SK-N-MC (cell line): ENCODE results near the gene TLE6.

Experiments used
- DNase-seq: peaks from one replicate; pipeline ENCODE4 v3.0.0-alpha.2; 2011; ENCODE audit warnings: low read depth, low spot score
- H3K27ac ChIP-seq: fragments of 200-600 bp; sonication (generic); 2 replicates; pipeline ENCODE4 v1.5.1; 2016; ENCODE audit warnings: mixed run types
- H3K36me3 ChIP-seq: fragments of 200-600 bp; sonication (generic); 2 replicates; pipeline ENCODE4 v1.6.1; 2017; ENCODE audit warnings: antibody characterized with exemption, low read length, mixed read lengths; ENCODE audit not compliant: insufficient read depth
- H3K4me3 ChIP-seq: fragments of 200-600 bp; sonication (generic); 2 replicates; pipeline ENCODE4 v1.5.1; 2016
- H3K9ac ChIP-seq: fragments of 200-600 bp; sonication (generic); 2 replicates; pipeline ENCODE4 v1.8.0; 2017; ENCODE audit warnings: mixed run types, mixed read lengths; ENCODE audit not compliant: insufficient read length
- H3K9me3 ChIP-seq: fragments of 200-600 bp; sonication (generic); 2 replicates; pipeline ENCODE4 v1.6.1; 2017; ENCODE audit warnings: low read depth, mild to moderate bottlenecking, antibody characterized with exemption, low read length, moderate library complexity, mixed read lengths
- EZH2 ChIP-seq: fragments of 200-600 bp; sonication (generic); IDR thresholded peaks from one replicate; pipeline ENCODE4 v1.6.1; 2017; ENCODE audit warnings: antibody characterized with exemption
- FOXP2 ChIP-seq: optimal IDR thresholded peaks from 2 replicates; pipeline ENCODE3; 2011; ENCODE audit warnings: mild to moderate bottlenecking, moderate library complexity; ENCODE audit not compliant: insufficient read depth; ENCODE audit errors: extremely low read length, control extremely low read depth
- POLR2AphosphoS5 ChIP-seq: IDR thresholded peaks from 2 replicates; pipeline ENCODE4 v1.6.1; 2012; ENCODE audit warnings: mild to moderate bottlenecking, low read depth, low read length, borderline replicate concordance

The TLE6 gene

GRCh38 chr19:3027292-3027691 lies 49.9 kb downstream of the TLE6 start:
- Histone ChIP-seq H3K4me3 (no peak overlapping the region), H3K27ac (no peak overlapping the region), H3K9me3 (no peaks in the 10 kb centered on the region), H3K9ac (no peak overlapping the region), H3K36me3 (no peaks in the 10 kb centered on the region)
- no peak for DNase-seq
- TF ChIP-seq FOXP2 (no peak), POLR2AphosphoS5 (no peak), EZH2 (no peak)

DNA sequence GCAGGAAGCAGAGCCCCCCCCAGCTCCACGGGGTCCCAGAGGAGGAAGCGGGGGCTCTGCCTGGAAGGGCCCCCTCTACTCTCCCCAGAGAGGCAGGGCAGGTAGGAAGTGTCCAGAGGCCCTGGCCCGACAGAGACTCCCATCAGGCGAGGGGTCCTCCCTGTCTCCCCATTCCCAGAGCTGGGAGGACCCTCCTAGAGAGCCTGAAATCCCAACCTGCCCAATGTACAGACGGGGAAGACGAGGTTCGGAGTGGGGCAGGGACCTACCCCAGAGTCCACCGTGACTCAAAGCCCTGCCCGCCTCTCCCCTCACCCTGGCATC lies 50.6 kb downstream of the TLE6 start:
- no peak overlapping the region for H3K27ac ChIP-seq
- H3K36me3 ChIP-seq, result no peaks in the 10 kb centered on the region
- no peaks in the 10 kb centered on the region for H3K9me3 ChIP-seq
- no peak for DNase-seq
- H3K9ac ChIP-seq, result no peak overlapping the region
- H3K4me3 ChIP-seq, result peak overlapping the region; percentile 79
- no peak for TF ChIP-seq EZH2
- no peak for TF ChIP-seq FOXP2
- TF ChIP-seq POLR2AphosphoS5, result no peak

- no peak overlapping the region for H3K27ac ChIP-seq
- H3K4me3 ChIP-seq, result peak overlapping the region; percentile 79
- peak overlapping the region; percentile 70 for H3K9ac ChIP-seq
These were observed 51.1 kb downstream of the TLE6 start for GRCh38 chr19:3028305-3029064.

DNA sequence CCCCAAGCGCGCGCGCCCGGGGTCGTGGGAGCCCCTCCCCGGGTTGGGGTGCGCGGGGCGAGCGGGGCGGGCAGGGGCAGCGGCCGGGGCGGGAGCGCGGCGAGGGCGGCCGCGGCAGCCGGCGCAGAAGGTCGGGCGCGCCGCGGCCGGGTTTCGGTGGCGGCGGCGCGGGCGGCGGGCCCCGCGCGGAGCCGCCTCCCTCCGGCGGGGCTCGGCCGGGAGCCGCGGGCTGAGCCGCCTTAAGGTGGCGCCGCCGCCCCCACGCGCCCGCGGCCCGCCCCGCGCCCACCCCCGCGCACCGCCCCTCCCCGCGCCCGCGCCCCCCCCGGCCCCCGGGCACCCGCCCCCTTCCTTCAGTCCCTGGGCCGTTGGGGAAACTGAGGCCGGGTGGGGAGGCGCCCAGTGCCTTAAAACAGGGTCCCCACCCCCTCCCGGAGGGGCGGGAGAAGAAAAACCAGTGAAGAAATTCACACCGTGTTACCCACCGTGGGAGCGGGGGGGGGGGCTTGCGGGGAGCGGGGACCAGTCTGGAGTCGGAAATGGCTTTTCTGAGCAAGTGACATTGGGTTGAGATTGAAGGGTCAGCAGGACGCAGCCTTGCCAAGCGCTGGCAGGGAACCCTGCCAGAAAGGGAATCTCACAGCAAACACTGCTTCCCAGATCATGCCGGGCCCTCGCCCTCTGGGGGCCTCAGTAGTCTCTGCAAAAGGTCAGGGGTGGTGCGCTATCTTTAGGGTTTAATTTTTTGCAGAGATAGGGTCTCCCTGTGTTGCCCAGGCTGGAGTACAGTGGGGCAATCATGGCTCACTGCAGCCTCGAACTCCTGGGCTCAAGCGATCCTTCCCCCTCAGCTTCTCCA lies 51.9 kb downstream of the TLE6 start, which contains the start of gene TLE2:
TSS of gene TLE2 (minus strand) at position 216 of the 859 bp plus-strand sequence. CDS start 376 bp downstream, outside the sequence.
- H3K36me3 ChIP-seq, result no peaks in the 10 kb centered on the region
- H3K9me3 ChIP-seq, result no peaks in the 10 kb centered on the region
- peak within 1 kb of the TSS; percentile 70 for H3K9ac ChIP-seq
- no peak for DNase-seq
- H3K4me3 ChIP-seq, result peak within 1 kb of the TSS; percentile 79
- TF ChIP-seq POLR2AphosphoS5 (no peak), EZH2 (no peak), FOXP2 (no peak)
- no peak within 1 kb of the TSS for H3K27ac ChIP-seq

More at GRCh38 chr19:3028305-3029064, 51.1 kb downstream of the TLE6 start:
- Histone ChIP-seq H3K36me3 (no peaks in the 10 kb centered on the region), H3K9me3 (no peaks in the 10 kb centered on the region)
- DNase-seq, result no peak
- no peak for TF ChIP-seq FOXP2
- no peak for TF ChIP-seq POLR2AphosphoS5
- TF ChIP-seq EZH2, result no peak

DNA sequence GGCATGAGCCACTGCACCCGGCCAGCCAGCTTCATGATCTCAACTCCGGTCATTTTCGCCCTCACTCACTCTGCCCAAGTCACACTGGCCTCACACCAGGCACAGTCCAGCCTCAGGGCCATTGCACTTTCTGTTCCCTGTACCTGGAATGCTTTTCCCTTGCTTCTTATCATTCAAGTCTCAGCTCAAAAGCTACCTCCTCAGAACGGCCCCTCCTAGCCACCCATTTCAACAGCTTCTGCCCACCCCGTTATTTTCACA lies 54.2 kb downstream of the TLE6 start:
- H3K9ac ChIP-seq, result no peak overlapping the region
- DNase-seq, result no peak
- TF ChIP-seq POLR2AphosphoS5 (no peak), EZH2 (no peak), FOXP2 (no peak)
- no peak overlapping the region for H3K27ac ChIP-seq
- H3K4me3 ChIP-seq, result no peak overlapping the region
- no peaks in the 10 kb centered on the region for H3K36me3 ChIP-seq
- no peaks in the 10 kb centered on the region for H3K9me3 ChIP-seq

DNA sequence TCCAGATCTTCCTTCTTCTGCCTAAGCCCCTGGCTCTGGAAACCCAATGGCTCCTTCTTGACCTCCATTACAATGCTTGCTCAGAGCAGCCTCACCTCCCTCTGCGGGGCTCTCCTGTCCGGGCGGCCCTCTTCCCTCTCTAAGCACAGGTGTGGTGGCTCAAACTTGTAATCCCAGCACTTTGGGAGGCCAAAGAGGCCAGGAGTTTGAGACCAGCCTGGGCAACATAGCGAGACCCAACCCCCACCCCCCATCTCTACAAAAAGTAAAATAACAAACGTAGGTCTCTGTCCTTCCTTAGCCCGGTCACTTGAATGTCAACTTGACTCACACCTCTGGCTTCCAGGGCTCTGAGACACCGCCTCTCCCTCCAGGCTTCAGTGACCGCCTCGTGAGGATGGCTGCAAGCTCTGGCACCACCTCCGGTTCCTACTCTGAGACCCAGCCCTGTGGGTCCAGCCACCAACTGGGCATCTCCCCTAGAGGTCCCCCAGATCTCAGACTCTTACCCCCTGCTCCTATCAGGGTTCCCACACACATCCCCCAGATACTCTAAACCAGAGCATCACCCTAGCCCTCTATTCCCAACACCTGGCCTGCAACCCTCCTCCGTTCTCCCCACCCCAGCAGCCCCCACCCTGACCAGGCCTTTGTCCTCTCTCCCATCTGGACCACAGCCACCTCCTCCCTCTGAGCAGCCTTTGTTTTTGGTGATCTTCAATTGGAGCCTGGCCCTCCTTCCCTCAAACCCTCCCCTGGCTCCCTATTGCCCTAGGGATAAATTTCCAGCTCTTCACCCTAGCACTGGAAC lies 56.4 kb downstream of the TLE6 start:
- TF ChIP-seq FOXP2, result no peak
- no peak for TF ChIP-seq POLR2AphosphoS5
- TF ChIP-seq EZH2, result no peak
- no peak for DNase-seq
- H3K9me3 ChIP-seq, result no peaks in the 10 kb centered on the region
- H3K4me3 ChIP-seq, result no peak overlapping the region
- H3K36me3 ChIP-seq, result no peaks in the 10 kb centered on the region
- no peak overlapping the region for H3K9ac ChIP-seq
- H3K27ac ChIP-seq, result no peak overlapping the region

- no peak for DNase-seq
- no peak overlapping the region for H3K27ac ChIP-seq
- H3K4me3 ChIP-seq, result no peak overlapping the region
- TF ChIP-seq EZH2, result no peak
- no peak for TF ChIP-seq POLR2AphosphoS5
- TF ChIP-seq FOXP2, result no peak
- H3K9ac ChIP-seq, result no peak overlapping the region
- no peaks in the 10 kb centered on the region for H3K36me3 ChIP-seq
- H3K9me3 ChIP-seq, result no peaks in the 10 kb centered on the region
These were observed 57.0 kb downstream of the TLE6 start for GRCh38 chr19:3034406-3034655.
